ENCODE results near the gene DIP2A.
"Not testable (repeated sequence)": the region's sequence is repeated elsewhere in the genome, so short reads cannot be mapped to it uniquely, and the experiment has no call there.

DIP2A gene

DNA sequence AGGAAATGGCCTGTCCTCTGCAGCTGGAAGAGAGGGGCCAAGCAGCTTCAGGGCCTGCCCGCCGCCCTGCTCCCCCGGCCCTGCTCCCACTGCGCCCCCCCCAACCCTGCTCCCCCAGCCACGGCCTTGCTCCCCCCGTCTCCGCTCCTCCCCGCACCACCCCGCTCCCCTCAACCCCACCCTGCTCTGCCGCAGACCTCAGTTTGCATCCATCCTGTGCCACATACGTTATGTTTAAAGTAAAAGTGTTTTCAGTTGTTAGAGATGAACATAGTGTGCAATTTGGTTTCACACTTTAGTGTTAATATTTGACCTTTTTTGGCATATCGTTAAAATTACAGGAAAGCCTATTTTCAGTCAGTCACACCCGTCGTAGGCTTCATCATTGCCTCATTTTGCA, 34.1 kb upstream of the DIP2A start:
- peak; percentile 24 for DNase-seq (ENCODE audit: low spot score)

DNA sequence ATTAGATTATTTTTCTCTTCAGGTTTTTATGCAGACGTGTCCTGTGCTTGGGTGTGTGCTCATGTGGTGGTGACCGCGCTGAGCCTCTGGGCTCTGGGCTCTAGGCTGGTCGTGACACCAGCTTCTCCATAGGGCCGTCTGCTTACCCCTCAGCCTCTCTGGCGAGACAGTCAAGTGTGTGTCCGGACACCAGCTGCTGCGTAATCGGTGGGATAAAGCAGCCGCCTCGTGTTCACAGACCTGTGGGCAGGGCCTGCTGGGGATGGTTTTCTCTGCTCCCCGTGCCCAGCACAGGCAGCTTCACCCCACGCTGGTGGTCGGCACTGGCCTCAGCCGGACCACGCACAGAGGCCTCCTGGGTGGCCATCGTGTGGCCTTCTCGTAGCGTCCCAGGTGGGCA, 33.6 kb upstream of the DIP2A start:
- DNase-seq (ENCODE audit: low spot score), result peak; percentile 18

DNA sequence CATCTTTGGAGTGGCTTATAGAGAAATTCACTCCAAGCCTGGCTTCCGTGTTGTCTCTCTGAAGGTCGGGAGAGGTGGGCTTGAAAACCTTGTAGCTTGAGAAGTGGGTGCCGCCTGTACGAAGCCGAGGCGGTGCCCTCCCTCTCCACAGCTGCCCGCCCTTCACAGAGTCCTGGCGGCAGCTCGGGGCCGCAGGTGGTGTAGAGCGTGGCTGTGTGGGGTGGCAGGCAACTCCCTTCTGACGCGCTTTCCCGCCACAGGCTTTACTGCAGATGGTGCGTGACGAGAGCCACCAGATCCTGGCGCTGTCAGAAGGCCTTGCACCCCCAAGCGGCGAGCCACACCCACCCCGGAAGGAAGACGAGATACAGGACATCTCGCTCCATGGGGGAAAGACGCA, 33.1 kb upstream of the DIP2A start:
- peak; percentile 31 for DNase-seq (ENCODE audit: low spot score)

DNA sequence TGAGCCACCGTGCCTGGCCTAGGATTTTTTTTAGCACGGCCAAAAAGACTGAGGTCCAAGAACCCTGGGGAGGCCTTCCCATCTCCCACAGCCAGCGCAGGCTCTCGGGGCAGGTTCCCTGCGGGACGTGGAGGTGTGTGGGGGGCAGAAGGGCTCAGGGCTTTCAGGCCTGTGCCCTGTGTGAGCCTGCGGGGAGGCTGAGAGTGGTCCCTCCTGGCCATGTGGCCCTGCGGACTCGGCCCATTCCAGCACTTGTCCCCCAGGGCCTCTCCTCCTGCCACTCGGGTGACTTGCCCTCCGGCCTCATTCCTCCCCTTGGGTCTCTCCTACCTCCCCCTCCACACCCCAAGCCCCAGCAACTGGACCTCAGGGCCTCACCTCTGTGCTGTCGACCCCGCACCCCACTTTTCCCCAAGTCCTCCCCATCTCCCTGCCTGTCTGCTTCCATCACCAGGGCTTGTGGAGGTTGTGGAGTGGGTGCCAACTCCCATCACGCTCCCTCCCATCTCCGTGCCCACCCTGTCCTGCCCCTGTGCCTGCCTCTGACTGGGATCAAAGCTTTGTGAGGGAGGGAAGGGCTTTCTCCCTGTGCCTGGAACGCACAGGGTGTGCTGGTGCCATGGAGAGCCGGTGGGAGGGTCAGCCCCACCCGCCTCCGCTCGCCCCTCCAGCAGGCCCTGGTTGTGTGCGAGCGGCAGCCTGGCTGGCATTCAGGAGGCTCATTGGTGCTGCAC, 32.2 kb upstream of the DIP2A start:
- peak; percentile 21 for DNase-seq (ENCODE audit: low spot score)

DNA sequence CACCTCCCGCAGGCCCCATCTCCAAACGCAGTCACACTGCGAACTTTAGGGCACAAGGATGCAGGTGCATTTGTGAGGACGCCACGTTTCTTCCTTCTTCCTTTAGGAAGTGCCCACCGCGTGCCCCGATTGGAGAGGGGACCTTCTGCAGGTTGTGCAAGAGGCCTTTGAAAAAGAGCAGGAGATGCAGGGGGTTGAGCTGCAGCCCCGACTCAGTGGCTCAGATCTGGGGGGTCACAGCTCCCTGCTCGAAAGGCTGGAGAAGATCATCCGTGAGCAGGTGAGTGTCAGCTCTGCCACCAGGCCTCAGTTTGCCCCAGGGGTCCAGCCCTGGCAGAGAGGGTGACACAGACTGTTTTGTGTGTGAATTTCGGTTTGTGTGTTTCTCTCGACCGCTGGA, 31.2 kb upstream of the DIP2A start:
- peak; percentile 20 for DNase-seq (ENCODE audit: low spot score)

DNA sequence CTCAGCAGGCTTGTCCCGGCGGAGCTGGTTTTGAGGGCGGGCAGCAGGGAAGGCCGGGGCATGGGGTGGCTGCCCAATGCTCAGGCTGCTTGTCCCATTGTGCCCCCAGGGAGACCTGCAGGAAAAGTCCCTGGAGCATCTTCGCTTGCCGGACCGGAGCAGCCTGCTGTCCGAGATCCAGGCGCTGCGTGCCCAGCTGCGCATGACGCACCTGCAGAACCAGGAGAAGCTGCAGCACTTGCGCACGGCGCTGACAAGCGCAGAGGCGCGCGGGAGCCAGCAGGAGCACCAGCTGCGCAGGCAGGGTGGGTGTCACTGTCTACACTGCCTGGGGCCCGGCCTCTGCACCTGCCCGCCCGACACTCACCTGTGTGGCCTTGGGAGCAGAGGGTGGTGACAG, 30.4 kb upstream of the DIP2A start:
- peak; percentile 33 for DNase-seq (ENCODE audit: low spot score)

DNA sequence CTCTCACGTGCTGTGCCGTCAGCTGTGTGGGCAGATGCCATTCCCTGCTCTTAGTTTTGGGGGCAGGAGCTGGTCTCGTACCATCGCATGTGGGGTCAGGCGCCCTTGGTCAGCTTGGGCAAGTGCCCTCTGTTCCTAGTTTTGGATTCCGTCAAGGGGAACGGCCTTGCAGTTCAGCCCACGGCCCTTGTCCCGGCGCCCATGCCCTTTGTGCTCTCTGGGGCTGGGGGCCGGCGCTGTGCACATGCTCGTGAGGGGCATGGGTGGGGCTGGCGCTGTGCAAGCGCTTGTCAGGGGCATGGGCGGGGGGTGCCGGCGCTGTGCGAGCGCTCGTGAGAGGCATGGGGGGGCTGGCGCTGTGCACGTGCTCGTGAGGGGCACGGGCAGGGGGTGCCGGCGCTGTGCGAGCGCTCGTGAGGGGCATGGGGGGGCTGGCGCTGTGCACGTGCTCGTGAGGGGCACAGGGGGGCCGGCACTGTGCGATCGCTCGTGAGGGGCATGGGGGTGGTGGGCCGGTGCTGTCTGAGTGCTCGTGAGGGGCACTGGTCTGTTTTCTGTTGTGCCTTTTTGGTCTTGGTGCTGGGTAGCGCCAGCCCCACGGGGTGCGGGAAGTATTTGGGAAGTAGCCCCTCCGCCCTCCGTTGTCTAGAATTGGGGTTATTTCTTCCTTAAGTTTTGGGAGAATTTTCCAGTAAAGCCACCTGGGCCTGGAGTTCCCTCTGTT, 29.5 kb upstream of the DIP2A start:
- DNase-seq (ENCODE audit: low spot score), result peak; percentile 22

DNA sequence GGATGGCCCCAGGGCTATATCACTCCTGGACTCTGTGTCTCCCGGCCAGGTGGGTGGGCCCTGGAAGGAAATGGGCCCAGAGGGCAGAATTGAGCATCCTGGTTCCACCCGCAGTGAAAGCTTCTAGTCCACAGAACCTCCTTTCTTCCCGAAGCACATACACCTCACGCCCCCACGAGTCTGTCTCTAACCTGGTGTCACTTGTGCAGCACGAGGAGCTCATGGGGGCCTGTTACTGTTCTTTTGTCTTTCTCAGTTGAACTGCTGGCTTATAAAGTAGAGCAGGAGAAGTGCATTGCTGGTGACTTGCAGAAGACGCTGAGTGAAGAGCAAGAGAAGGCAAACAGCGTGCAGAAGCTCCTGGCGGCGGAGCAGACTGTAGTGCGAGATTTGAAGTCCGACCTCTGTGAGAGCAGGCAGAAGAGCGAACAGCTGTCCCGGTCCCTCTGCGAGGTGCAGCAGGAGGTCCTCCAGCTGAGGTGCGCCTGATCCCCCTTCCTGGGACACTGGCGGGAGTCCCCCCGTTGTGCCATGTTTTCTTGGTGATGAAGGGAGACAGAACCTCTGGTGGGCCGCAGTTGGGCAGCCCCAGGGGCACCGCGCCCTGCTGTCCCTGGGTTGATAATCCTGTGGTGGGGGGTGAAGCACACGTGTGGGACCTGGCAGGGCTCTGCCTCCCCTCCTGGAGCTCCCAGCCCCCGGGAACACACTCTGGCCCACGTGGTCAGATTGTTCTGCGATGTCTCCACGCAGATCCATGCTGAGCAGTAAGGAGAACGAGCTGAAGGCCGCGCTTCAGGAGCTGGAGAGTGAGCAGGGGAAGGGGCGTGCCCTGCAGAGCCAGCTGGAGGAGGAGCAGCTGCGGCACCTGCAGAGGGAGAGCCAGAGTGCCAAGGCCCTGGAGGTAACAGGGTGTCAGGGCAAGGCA, 28.7 kb upstream of the DIP2A start:
- peak; percentile 25 for DNase-seq (ENCODE audit: low spot score)

DNA sequence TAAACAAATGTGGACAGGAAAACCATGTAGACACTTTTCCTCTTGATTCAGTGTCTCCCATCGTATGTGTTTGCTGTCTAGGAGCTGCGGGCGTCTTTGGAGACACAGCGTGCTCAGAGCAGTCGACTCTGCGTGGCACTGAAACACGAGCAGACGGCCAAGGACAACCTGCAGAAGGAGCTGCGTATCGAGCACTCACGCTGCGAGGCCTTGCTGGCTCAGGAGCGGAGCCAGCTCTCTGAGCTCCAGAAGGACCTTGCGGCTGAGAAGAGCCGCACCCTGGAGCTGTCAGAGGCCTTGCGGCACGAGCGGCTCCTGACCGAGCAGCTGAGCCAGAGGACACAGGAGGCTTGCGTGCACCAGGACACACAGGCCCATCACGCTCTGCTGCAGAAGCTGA, 27.2 kb upstream of the DIP2A start:
- no peak for DNase-seq (ENCODE audit: low spot score)

DNA sequence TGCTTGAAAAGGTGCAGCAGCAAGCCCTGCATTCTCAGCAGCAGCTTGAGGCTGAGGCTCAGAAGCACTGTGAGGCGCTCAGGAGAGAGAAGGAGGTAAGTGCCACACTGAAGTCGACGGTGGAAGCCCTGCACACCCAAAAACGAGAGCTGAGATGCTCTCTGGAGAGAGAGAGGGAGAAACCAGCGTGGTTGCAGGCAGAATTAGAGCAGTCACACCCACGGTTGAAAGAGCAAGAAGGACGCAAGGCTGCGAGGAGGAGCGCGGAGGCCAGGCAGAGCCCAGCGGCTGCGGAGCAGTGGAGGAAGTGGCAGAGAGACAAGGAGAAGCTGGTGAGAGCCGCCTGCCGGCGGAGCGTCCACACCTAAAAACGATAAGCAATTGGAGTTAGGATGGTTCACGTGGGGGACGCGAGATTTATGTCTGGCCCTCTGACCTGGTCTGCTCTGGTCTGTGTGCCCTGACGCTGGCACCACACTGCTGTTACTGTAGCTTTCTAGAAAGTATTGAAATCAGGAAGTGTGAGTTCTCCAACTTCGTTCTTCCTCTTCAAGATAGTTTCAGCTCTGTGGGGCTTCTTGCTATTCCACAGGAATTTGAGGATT, 26.7 kb upstream of the DIP2A start:
- DNase-seq (ENCODE audit: low spot score), result no peak

DNA sequence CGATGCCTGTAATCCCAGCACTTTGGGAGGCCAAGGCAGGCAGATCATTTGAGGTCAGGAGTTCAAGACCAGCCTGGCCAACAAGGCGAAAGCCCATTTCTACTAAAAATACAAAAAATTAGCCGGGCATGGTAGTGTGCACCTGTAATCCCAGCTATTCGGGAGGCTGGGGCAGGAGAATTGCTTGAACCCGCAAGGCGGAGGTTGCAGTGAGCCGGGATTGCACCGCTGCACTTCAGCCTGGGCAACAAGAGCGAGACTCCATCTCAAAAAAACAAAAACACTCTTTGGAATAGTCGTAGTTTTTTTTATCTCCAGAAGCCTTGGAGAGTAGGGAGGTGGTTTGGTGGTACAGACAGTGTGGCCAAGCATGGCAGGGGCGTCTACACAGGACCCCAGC, 25.6 kb upstream of the DIP2A start:
- not testable (repeated sequence) for DNase-seq (ENCODE audit: low spot score)

DNA sequence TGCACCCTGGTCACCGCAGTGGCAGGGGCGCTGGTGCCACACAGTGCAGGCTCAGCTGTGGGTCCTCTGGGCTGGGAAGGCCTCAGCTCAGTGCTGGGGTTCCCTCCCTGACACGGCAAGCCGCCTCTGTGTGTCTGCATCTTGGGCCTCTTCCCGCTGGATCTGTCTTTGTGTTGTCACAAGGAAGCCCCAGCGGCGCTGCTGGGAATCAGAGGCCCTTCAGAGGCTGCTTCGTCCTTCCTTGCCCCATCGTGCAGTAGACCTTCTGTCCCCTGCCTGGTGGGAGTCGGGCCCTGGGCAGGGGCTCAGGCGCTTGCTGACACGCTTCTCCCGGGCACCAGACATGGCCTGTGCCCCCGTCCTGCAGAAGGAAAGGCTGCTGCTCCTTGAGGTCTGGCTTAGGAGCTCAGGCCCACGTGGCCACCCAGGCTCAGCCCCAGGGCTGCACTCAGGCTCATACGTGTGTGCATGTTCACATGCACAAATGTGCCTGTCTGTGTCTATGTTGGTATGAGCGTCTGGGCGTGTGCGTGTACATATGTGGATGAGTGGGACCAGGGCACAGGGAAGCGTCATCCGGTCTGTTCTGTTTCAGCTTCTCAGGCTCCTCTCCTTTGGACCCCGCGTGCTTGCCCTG, 24.3 kb upstream of the DIP2A start:
- no peak for DNase-seq (ENCODE audit: low spot score)

DNA sequence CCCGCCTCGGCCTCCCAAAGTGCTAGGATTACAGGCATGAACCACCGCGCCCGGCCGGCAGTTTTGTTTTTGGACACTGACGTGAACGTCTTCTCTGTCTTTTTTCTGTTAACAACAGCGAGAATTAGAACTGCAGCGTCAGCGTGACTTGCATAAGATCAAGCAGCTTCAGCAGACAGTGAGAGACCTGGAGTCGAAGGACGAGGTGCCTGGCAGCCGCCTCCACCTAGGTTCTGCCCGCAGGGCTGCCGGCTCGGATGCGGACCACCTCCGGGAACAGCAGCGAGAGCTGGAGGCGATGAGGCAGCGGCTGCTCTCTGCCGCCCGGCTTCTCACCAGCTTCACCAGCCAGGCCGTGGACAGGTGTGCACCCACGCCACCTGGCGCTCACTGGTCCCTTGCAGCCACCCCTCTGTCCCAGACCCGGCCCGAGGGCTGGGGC, 22.9 kb upstream of the DIP2A start:
- DNase-seq (ENCODE audit: low spot score), result no peak

DNA sequence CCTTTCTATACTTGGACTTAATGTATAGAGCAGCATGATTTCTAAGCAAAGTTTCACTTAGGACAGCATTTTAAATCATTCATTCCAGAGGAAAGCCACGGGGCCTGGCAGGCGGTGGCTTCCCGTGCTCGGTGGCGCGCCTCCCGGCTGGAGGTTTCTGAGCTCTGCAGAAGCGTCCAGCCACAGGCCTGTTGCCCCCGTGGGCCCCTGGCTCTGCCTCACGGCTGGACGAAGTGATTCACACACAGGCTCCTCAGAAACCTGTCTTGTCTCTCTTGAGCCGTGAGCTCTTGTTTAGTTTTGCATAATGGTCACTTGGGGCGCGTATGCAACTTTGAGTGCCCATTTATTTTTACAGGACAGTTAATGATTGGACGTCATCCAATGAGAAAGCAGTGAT, 22.1 kb upstream of the DIP2A start:
- DNase-seq (ENCODE audit: low spot score), result no peak

DNA sequence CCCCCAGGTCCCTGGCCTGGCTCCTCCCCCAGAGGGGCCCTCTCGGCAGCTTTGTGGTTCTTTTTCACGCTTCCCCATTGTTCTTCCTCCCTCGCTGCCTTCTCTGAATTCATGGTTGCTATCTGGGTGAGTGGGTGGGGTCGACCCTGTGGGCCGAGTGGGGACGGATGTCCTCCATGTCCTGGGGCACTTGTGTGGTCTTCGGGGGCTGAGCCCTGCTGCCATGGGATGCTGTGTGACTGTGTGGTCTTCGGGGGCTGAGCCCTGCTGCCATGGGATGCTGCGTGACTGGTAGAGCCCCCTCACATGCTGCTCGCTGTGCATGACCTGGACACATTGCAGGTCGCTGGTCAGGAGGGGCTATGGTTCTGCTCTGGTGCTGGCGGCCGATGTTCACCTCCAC, 21.6 kb upstream of the DIP2A start:
- DNase-seq (ENCODE audit: low spot score), result no peak

DNA sequence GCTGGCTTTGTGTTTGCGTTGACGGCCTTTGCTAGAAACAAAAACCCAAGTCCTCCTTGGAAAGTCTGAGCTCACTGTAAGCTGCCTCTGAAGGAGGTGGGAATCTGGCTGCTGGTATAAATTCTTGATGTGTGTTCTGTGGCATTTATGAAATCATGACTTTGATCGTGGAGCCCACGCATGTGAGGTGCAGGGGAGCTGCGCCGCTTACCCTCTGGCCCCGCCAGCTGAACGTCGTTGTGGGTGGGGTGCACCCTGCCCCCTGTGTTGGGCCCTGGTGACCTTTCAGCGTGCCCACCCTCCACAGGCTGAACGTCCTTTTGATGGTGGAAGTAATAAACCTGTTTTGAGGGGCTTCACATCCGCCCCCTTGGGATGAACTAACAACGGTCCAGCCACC, 21.2 kb upstream of the DIP2A start:
- DNase-seq (ENCODE audit: low spot score), result no peak

DNA sequence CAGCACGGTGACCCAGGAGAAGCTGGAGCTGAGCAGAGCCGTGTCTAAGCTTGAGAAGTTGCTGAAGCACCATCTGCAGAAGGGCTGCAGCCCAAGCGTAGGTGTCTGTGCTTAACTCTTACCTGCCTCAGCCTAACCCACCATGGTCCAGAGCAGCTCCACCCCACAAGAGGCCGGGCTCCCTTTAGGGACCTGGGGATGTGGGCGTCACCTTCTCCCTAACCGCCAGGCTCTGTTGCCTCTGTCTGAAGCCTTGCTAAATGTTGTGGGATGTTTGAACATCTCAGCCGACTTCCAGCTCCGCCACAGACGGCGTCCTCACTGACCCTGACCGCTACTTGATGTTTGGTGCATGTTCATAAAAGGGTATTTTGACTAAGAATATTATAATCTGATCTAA, 20.4 kb upstream of the DIP2A start:
- no peak for DNase-seq (ENCODE audit: low spot score)

DNA sequence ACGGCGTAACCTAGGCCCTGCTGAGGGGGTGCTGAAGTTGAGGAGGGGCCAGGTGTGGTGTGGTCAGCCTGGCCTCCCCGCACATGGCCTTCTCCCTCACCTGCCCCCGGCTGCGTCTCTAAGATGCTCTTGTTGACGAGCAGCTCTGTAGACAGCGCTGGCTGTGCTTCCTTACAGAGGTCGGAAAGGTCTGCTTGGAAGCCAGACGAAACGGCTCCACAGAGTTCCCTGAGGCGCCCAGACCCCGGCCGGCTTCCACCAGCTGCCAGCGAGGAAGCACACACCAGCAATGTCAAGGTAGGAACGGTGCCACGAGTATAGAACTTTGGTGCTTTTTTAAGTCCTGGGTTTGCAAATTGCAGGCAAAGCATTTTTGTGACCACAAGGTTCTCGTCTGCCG, 18.8 kb upstream of the DIP2A start:
- DNase-seq (ENCODE audit: low spot score), result no peak

DNA sequence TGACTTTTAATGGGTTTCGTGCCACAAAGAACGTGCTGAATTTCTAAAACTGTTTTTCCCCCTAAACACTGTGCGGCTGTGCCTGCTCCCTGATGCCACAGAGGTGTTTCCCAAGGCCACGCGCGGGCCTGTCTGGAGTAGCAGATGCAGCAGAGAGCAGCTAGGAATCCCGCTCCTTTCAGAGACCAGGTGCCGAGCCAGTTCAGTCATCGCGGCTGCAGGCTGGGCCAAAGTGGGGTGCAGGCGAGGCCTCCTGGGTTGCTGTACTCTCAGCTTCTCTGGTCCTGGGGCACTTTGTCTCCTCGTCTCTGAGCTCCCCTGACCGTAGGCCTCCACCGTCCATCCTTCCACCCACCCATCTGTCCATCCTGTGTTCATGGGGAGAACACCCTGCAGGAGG, 17.4 kb upstream of the DIP2A start:
- no peak for DNase-seq (ENCODE audit: low spot score)

DNA sequence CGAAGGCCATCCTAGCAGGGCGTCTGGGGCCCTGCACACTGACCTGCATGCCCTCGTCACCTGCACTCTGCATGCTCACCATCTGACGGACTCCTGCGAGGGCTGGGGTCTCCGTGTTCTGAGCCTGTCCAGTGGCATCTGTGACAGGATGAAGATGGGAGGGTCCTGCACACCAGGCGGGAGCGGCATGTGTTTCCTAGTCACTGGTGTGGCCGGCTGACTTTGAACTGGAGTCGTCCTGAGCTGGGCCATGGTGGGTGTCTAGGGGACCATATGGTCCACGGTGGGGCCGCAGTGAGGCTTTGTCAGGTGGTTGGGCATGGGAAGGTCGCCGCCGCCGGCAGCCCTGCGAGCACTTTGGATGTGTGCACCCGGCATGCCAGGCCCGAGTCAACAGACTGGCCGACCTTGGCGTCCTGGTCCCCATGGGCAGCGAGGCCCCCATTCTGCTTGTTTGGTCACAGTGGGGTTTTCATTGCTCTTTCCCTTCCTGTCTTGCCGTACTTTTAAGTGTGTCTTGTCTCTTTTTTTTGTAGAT, 16.7 kb upstream of the DIP2A start:
- no peak for DNase-seq (ENCODE audit: low spot score)

DNA sequence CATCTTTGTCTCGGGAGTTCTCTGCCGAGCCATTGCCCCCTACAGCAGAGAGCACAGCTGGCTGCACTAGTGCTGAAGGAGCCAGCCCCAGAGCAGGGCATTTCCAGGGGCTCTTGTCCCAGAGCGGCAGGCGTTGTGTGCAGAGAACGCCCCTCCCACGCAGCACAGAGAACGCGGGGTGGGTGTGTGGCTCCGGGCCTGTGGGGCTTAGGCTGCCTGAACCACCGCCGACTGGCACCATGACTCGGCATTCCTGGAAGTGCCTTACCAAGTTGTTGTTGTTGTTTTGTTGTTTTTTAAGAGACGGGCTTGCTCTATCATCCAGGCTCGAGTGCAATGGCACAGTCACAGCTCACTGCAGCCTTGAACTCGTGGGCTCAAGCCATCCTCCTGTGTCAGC, 15.8 kb upstream of the DIP2A start:
- no peak for DNase-seq (ENCODE audit: low spot score)

DNA sequence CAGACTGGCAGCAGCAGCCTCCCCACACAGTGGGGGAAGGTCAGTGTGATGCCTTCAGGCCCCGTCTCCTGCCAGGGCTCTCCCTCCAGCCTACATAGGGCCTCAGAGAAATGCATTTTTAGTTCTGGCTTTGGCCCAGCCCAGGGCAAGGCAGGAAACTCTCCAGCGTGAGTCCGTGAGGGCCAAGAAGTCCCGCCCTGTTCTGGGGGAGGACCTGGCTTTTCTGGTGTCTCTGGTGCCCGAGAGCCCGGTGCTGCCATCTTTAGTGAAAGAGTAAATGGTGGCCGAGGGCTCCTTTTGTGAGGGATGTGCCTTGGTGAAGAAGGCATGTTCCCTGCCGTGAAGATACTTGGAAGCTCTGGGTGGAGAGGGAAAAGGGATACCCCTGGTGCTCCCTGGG, 14.8 kb upstream of the DIP2A start:
- no peak for DNase-seq (ENCODE audit: low spot score)
